ENCODE data around the gene CCL27.
A peak's percentile ranks its signal among the peaks of the same experiment; 100 is the strongest.

CCL27 gene, protein sequence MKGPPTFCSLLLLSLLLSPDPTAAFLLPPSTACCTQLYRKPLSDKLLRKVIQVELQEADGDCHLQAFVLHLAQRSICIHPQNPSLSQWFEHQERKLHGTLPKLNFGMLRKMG

DNA sequence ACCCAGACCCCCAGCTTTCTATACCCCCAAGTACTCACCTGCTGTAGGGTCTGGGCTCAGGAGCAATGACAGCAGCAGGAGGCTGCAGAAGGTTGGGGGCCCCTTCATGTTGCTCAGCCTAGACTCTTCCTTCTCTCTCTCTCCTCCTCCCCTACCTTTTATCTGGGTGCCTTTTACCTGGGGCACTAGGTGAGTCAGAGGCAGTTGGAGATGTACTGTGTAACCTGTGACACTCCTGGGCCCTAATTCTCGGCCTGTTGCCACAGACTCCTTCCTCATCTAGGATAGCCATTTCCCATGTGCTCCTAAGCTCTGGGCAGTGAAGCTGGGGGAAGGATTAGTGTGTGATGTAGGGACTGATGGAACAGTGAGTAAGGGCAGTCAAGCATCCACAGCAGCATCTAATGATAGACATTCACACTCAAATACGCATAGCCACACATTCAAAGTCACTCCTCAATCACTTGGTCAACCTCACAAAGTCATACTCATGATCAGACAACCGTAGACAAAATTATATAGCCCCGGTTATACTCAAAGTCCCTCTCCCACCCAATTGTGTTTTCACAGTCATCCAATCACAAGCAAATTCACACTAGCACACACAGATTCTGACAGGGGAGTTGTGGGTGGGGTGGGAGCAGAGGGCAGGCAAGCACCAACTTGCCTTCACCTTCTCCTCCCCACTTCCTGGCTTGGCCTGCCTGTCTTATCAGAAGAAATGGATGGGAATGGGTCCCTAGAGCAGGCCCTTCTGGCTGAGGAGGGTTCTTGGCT is at the start of gene CCL27:
Gene CCL27, minus strand, starts transcription at position 132 of the 777 bp plus-strand sequence. Its CDS starts 24 bp downstream, at position 108.
- DNase-seq: no peak

DNA sequence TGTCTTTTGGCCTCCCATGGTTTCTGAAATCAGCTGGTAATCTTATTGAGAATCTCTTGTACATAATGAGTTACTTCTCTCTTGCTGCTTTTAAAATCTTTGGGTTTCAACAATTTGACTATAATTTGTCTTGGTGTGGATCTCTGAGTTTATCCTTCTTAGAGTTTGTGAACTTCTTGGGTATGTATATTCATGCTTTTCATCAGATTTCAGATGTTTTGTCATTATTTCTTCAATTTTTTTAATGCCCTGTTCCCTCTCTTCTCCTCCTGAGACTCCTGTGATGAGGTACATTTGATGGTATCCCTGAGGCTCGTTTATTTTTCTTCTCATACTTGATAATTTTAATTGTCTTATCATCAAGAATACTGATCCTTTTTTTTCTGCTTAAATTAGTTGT is 49.7 kb upstream of the CCL27 start:
- no peak for DNase-seq

DNA sequence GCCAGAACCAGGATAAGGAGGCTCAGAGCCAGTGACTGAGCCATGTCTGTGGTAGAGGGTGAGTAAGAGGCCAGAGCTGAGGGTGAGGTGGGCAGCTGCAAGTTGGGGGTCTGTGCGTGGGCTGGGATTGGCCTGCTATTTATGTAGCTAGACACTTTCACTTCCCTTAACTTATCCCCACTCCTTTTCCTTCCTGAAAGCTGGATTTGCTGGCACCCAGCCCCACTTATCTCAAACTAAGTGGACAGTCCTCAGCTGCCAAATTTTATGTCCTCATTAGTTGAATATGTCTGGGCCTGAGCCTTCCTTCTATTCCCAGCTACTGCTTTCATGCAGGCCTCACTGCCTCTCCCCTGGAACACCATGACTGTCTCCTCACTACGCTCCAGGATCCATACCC is 47.6 kb upstream of the CCL27 start, which contains the start of gene CCL21:
Gene CCL21, minus strand, starts transcription at position 114 of the 400 bp plus-strand sequence. Its CDS starts 70 bp downstream, at position 44.
- no peak for DNase-seq

GRCh38 chr9:34709196-34709978 is 46.9 kb upstream of the CCL27 start:
- DNase-seq: no peak

GRCh38 chr9:34707130-34707529 is 44.7 kb upstream of the CCL27 start:
- no peak for DNase-seq

DNA sequence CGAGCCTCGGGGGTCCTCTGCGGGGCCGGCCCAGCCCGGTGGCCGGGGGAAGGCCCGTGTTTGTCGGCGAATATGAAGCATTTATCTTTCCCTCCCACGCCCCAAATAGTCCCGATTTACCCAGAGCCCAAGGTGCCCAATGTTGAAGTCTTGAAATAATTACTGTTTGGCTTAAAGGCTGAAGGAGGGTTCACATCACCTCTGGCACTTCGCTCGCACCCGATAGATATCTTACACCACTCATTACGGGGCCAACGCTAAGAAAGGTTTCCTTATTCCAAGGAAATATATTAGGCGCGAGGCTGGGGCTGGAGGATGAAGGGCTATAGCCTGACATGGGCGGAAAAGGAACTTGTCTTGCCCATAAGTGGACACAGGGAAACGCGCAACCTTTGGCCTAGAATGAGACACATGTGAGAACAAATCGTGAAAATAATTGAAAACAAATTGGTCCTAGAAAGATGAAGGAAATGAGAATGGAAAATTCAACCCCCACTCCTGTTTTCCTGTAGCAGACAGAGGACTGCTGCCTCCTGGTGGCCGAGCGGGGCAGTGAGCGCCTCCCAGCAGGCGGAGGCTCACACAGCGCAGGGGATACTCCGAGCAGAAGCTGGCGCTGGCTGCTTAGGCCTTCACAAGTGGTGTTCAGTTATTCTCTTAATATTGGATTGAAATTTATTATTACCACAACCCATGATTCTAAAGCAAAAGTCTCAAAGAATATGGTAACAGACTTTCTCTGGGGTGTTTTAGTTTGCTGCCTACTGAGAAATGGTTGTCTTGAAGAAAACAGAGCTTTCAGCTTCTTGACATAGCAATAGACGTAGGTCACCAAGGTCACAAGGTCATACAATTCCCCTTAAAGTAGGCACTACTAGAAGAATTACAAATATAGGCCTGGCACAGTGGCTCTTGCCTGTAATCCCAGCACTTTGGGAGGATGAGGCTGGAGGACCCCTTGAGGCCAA is 39.6 kb upstream of the CCL27 start:
- DNase-seq: peak; percentile 81

DNA sequence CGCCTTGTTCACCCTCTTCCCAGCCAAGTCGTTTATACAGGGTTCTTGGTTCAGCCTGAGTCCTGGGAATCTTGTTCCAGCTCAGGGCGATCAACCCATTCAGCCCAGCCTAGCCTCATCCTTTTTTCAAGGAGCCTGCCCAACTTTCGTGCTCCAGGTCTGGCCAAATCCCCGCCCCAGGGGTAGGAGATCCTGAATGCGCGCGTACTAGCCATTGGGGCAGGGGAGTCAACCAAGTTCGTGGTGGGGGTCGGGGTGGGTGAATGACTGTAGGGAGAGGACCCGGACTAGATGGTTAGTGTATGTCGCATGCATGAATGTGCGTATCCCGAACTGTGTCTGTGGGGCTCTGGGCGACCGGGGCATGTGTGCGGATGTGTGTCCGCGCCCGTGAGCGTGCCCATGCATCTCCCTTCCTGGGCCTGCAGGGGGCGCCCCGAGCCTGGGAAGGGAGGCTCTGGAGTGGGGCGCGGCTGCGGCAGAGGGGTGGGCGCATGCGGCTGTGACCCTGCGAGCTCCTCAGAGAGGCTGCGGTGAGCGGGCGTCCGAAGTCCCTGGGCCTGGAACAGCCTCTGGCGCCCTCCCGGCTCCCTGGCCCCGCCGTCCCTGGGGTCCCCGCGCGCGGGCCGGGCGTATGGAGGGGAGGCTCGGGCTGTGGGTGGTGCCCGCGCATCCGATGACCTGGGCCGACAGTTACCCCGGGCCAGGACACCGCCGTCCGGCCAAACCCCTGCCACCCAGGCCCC is 38.7 kb upstream of the CCL27 start:
- peak; percentile 50 for DNase-seq

DNA sequence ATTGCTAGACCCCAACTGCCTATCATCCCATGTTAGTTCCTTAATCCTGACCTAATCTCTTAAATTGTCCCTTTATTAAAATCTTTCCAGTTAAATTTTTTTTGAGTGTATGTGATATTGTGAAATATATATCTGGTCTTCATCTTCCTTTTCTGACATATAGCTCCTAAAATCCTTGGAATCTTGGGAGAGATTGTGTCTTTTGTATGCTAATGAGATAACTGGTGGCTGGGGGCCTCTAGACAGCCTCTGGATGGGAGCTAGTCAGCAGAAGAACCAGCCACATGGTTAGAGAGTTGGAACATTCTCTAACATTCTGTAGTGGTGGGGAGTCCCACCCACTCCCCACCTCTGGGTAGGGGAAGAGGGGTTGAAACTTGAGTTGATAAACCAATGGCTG is 32.4 kb upstream of the CCL27 start:
- DNase-seq: no peak

DNA sequence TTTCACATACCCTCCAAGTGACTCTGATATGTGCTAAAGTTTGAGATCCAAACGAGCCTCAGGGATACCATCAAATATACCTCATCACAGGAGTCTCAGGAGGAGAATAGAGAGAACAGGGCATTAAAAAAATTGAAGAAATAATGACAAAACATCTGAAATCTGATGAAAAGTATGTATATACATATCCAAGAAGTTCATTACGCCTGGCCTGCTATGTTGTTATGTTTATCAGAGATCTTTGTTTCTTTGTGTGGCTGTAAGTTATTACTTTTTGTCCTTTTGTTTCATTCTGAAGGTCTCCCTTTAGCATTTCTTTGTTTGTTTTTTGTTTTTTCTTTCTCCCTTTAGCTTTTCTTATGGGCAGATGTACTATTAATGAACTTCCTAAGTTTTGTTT is 31.1 kb upstream of the CCL27 start:
- no peak for DNase-seq

DNA sequence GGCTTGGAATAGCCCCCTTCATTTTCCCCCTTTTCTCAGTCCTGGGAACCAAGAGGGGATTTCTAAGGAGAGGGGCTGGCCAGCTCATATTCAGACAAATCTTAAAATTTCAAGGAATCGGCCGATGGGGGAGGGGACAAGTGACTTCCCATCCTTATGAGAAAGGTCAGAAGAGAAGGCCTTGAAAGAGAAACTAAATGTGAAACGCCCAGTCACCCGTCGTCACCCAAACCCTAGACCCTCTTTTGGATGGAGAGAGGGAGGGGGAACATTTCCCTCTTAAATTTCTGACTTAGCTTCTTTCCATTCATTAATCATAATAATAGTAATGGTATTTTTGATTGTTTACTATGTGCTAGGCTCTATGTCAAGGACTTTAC is 29.5 kb upstream of the CCL27 start:
- peak; percentile 41 for DNase-seq

GRCh38 chr9:34690983-34691935 is 28.8 kb upstream of the CCL27 start, which contains the start of gene CCL19:
Gene CCL19, minus strand, starts transcription at chr9:34691276. Its CDS starts 137 bp downstream, at chr9:34691139.
- no peak for DNase-seq

DNA sequence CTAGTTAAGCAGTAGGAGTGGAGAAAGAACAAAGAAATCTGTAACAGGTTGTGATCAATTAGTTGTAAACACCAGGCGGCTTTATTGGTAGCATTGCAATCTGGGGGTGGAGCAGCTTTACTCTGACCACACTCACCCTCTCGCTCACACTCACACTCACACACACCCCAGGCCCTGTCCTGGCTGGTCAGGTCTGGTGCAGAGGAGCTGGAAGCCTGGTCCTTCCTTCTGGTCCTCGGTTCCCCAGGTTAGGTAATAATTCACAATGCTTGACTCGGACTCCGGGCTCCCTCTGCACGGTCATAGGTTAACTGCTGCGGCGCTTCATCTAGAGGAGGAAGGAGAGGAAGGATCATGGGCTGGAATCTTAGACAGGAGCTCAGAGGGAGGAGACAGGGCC is 27.1 kb upstream of the CCL27 start:
- no peak for DNase-seq

DNA sequence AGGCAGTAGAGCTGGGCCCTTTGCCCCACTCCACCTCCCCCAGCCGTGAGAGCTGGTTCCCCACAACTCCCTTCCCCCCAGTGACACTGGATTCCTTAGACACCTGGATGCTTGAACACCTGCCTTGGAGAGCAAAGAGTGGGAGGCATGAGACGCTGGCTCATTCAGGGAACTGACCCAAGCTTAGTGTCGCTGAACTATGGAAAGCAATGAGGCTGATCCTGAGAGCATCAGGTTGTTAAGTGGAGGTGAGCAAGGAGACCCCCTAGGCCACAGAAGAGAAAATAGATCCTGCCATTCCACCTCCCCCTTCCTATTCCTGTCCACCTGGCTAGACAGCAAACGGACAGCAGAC is 26.6 kb upstream of the CCL27 start:
- no peak for DNase-seq

DNA sequence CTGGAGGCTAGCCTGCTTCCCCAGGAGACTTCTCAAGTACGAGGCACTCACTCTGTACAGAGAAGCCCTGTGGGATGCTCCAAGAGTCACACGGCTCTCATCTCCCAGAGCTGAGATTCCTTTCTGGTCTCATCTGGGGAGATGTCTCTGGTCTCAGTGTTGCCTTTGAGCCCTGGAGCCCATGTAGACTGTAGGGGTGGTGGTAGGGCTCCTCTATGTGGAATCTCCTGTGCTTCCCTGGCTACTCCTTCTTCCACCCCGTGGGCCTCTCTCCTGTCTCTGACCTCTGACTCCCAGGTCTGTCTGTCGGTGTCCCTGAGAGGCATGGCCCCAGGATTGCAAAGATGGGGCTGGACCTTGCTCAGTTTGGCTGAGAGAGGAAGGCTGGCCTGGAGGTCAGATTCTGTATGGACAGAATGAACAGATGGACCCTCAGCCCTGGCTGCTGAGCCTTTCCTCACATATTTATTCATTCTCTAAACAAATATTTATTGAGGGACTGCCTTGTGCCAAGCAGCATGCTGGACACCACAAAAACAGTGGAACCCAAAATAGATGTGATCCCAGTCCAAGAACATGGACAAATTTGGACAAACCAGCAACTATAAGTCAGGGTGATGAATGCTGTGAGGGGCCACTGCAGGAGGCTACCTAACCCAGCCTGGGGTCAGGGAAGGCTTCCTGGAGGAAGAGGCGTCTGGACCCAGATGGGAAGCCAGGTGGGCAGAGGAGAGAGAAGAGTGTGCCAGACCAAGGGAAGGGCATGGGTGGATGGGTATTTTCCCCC is 26.1 kb upstream of the CCL27 start:
- DNase-seq: no peak

- DNase-seq: no peak
Measured at GRCh38 chr9:34687276-34688030, 25.0 kb upstream of the CCL27 start.

- no peak for DNase-seq
Measured at GRCh38 chr9:34686732-34687131, 24.3 kb upstream of the CCL27 start.

DNA sequence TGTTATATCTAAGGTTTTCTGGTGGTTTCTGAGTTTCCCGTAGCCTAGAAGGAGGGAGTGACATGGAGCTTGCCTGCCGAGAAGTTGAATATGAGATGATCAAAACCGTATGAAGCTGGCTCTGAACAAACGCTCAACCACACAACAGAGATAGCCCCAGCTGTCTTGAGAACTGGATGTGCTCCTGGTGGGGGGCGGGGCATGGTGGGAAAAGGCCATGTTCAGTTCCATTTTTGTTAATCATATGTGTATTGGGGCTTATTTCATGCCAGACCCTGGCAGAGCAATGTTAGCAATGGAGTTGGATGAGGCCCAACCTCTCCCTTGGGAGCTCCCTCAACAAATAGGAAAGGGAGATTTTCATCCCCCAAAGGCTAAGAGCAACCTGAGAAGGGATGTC is 23.8 kb upstream of the CCL27 start:
- DNase-seq: no peak

GRCh38 chr9:34685591-34685990 is 23.1 kb upstream of the CCL27 start:
- no peak for DNase-seq

- no peak for DNase-seq
Measured at GRCh38 chr9:34684816-34685215, 22.4 kb upstream of the CCL27 start.

All from OCI-M1 (cell line).